ENCODE measurements around the gene SEMA6D.

Gene SEMA6D

GRCh38 chr15:47756872-47757271, 39.6 kb downstream of the SEMA6D start:
- Histone ChIP-seq H3K36me3 (peaks cover 13 to 15% (median 14%) of the 10 kb centered on the region in 3 donors), H3K4me3 (no peak overlapping the region), H3K27ac (no peak overlapping the region), H3K27me3 (no peaks in the 10 kb centered on the region), H3K9me3 (peaks cover 3 to 26% (median 6%) of the 10 kb centered on the region in 3 donors), H3K4me1 (no peaks in the 10 kb centered on the region)
- intact Hi-C loops (cut with DNase I; ENCODE audit: low total_unique reads), result no loop called here
- no peak for TF ChIP-seq CTCF (IDR thresholded peaks at IDR 0.05)
- DNase-seq, result no peak

- no peak for TF ChIP-seq CTCF (IDR thresholded peaks at IDR 0.05)
- no peak for DNase-seq
- H3K36me3 ChIP-seq, result peaks cover 18 to 19% (median 19%) of the 10 kb centered on the region in 3 donors
- H3K4me3 ChIP-seq, result no peak overlapping the region
- H3K4me1 ChIP-seq, result no peaks in the 10 kb centered on the region
- intact Hi-C loops (cut with DNase I; ENCODE audit: low total_unique reads), result no loop called here
- H3K9me3 ChIP-seq, result peaks cover 3 to 26% (median 6%) of the 10 kb centered on the region in 3 donors
- no peak overlapping the region for H3K27ac ChIP-seq
- H3K27me3 ChIP-seq, result no peaks in the 10 kb centered on the region
These were observed 40.0 kb downstream of the SEMA6D start for GRCh38 chr15:47757331-47757730.

- Histone ChIP-seq H3K4me3 (no peak overlapping the region), H3K27ac (no peak overlapping the region), H3K27me3 (no peaks in the 10 kb centered on the region), H3K36me3 (peaks cover 53 to 70% (median 60%) of the 10 kb centered on the region in 3 donors), H3K9me3 (no peaks in the 10 kb centered on the region), H3K4me1 (no peaks in the 10 kb centered on the region)
- intact Hi-C loops (cut with DNase I; ENCODE audit: low total_unique reads), result no loop called here
- TF ChIP-seq CTCF (IDR thresholded peaks at IDR 0.05), result no peak
- no peak for DNase-seq
These were observed 45.3 kb downstream of the SEMA6D start for GRCh38 chr15:47762621-47763020.

- no peak overlapping the region for H3K27ac ChIP-seq
- peaks cover 59 to 76% (median 60%) of the 10 kb centered on the region in 3 donors for H3K36me3 ChIP-seq
- intact Hi-C loops (cut with DNase I; ENCODE audit: low total_unique reads), result no loop called here
These were observed 47.4 kb downstream of the SEMA6D start for GRCh38 chr15:47764666-47765065.

GRCh38 chr15:47766406-47766805, 49.1 kb downstream of the SEMA6D start:
- Histone ChIP-seq H3K27me3 (no peaks in the 10 kb centered on the region), H3K4me3 (no peak overlapping the region), H3K27ac (no peak overlapping the region), H3K9me3 (no peaks in the 10 kb centered on the region), H3K4me1 (no peaks in the 10 kb centered on the region), H3K36me3 (peaks cover 67 to 83% (median 77%) of the 10 kb centered on the region in 3 donors)
- no peak for TF ChIP-seq CTCF (IDR thresholded peaks at IDR 0.05)
- DNase-seq, result no peak
- intact Hi-C loops (cut with DNase I; ENCODE audit: low total_unique reads), result no loop called here

More at GRCh38 chr15:47764666-47765065, 47.4 kb downstream of the SEMA6D start:
- Histone ChIP-seq H3K27me3 (no peaks in the 10 kb centered on the region), H3K4me1 (no peaks in the 10 kb centered on the region), H3K4me3 (no peak overlapping the region), H3K9me3 (no peaks in the 10 kb centered on the region)
- no peak for DNase-seq
- no peak for TF ChIP-seq CTCF (IDR thresholded peaks at IDR 0.05)

- intact Hi-C loops (cut with DNase I; ENCODE audit: low total_unique reads), result no loop called here
- no peaks in the 10 kb centered on the region for H3K27me3 ChIP-seq
- H3K9me3 ChIP-seq, result no peaks in the 10 kb centered on the region
- no peak for TF ChIP-seq CTCF (IDR thresholded peaks at IDR 0.05)
- H3K4me3 ChIP-seq, result no peak overlapping the region
- H3K36me3 ChIP-seq, result peaks cover 64 to 85% (median 78%) of the 10 kb centered on the region in 3 donors
- H3K27ac ChIP-seq, result no peak overlapping the region
- no peaks in the 10 kb centered on the region for H3K4me1 ChIP-seq
- no peak for DNase-seq
These were observed 49.7 kb downstream of the SEMA6D start for GRCh38 chr15:47767035-47767434.

Measured in tibial artery (tissue), 4 donors.